Mammary epithelial cell (primary cell): Measurements from ENCODE around the gene NLRP1.

Experiments
- CTCF ChIP-seq, 2 donors: IDR thresholded peaks in 1 of 2; conservative IDR thresholded peaks in 1 of 2; 2 replicates each; pipeline ENCODE4 v1.5.1; 2011 to 2012; ENCODE audit warnings: inconsistent platforms in 2 of 2, low read length in 2 of 2, mild to moderate bottlenecking in 2 of 2, control low read depth in 1 of 2, low read depth in 1 of 2; ENCODE audit not compliant: insufficient read depth in 1 of 2; ENCODE audit errors: extremely low read depth in 1 of 2
- EZH2 ChIP-seq: IDR thresholded peaks from 2 replicates; pipeline ENCODE4 v1.6.1; 2012; ENCODE audit warnings: low read length, inconsistent platforms, borderline replicate concordance

DNA sequence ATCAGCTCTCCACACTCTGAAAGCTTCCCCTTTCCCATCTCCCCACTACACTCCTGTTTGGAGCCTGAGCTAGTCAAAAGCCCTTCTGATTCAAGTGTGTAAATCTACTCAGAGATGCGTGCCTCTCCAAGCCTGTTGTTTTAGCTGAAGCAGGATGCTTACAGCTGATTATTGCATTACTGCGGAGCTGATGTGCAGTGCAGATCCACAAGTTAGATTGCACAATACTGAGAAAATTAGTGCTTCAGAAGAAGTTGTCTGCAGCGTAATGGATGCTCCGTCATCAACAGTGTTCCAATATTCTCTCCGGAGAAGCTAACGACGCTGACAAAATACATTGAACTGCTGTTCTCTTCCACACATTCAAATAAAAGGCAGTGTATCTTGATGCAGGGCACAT, 44.8 kb upstream of the NLRP1 start:
- TF ChIP-seq CTCF (conservative IDR thresholded peaks at IDR 0.05 in 1 of 2, IDR thresholded peaks at IDR 0.05 in 1 of 2; ENCODE audit: extremely low read depth in 1 of 2, insufficient read depth in 1 of 2, low read depth in 1 of 2, low read length in 2 of 2) (no peak), EZH2 (no peak)
